ENCODE results near the gene FAM3A.
A peak's percentile ranks its signal among the peaks of the same experiment; 100 is the strongest.

The FAM3A gene

GRCh38 chrX:154539077-154539476 is 23.0 kb upstream of the FAM3A start:
- H3K4me3 ChIP-seq (ENCODE audit: low read length) = no peak overlapping the region
- H3K36me3 ChIP-seq (ENCODE audit: control insufficient read depth, low read length) = peaks cover 18% of the 10 kb centered on the region
- H3K4me1 ChIP-seq (ENCODE audit: control insufficient read depth, low read length) = peaks cover 5% of the 10 kb centered on the region
- no peaks in the 10 kb centered on the region for H3F3A ChIP-seq (ENCODE audit: control insufficient read depth, insufficient read depth)
- H3K27ac ChIP-seq (ENCODE audit: low read depth, low read length) = no peak overlapping the region
- no peaks in the 10 kb centered on the region for H3K79me2 ChIP-seq (ENCODE audit: control insufficient read depth, low read length)
- no peaks in the 10 kb centered on the region for H3K9me2 ChIP-seq (replicated peaks; ENCODE audit: control insufficient read depth, low read length)
- no peak overlapping the region for H3K4me2 ChIP-seq (ENCODE audit: low read length)
- TF ChIP-seq EZH2phosphoT487 (IDR thresholded peaks at IDR 0.05; ENCODE audit: borderline replicate concordance, low read length) (no peak), CTCF (IDR thresholded peaks at IDR 0.05; ENCODE audit: low read depth, low read length, poor library complexity, severe bottlenecking) (no peak)
- no peaks in the 10 kb centered on the region for H4K20me1 ChIP-seq (ENCODE audit: control insufficient read depth, insufficient read depth, low read depth, low read length)
- H3K27me3 ChIP-seq (ENCODE audit: control insufficient read depth, low read length) = no peaks in the 10 kb centered on the region
- no peaks in the 10 kb centered on the region for H3K9me3 ChIP-seq (ENCODE audit: control insufficient read depth, insufficient read depth, low read length)

GRCh38 chrX:154535892-154536291 is 19.9 kb upstream of the FAM3A start:
- H3F3A ChIP-seq (ENCODE audit: control insufficient read depth, insufficient read depth) = no peaks in the 10 kb centered on the region
- H3K79me2 ChIP-seq (ENCODE audit: control insufficient read depth, low read length) = no peaks in the 10 kb centered on the region
- H3K4me3 ChIP-seq (ENCODE audit: low read length) = no peak overlapping the region
- no peaks in the 10 kb centered on the region for H3K9me3 ChIP-seq (ENCODE audit: control insufficient read depth, insufficient read depth, low read length)
- no peak overlapping the region for H3K27ac ChIP-seq (ENCODE audit: low read depth, low read length)
- no peak for TF ChIP-seq CTCF (IDR thresholded peaks at IDR 0.05; ENCODE audit: low read depth, low read length, poor library complexity, severe bottlenecking)
- TF ChIP-seq EZH2phosphoT487 (IDR thresholded peaks at IDR 0.05; ENCODE audit: borderline replicate concordance, low read length) = no peak
- H3K4me1 ChIP-seq (ENCODE audit: control insufficient read depth, low read length) = peaks cover 5% of the 10 kb centered on the region
- no peaks in the 10 kb centered on the region for H3K9me2 ChIP-seq (replicated peaks; ENCODE audit: control insufficient read depth, low read length)
- H3K36me3 ChIP-seq (ENCODE audit: control insufficient read depth, low read length) = peaks cover 21% of the 10 kb centered on the region
- no peak overlapping the region for H3K4me2 ChIP-seq (ENCODE audit: low read length)
- H3K27me3 ChIP-seq (ENCODE audit: control insufficient read depth, low read length) = no peaks in the 10 kb centered on the region
- no peaks in the 10 kb centered on the region for H4K20me1 ChIP-seq (ENCODE audit: control insufficient read depth, insufficient read depth, low read depth, low read length)

GRCh38 chrX:154534526-154535322 is 18.7 kb upstream of the FAM3A start:
- no peak overlapping the region for H3K27ac ChIP-seq (ENCODE audit: low read depth, low read length)
- H3K9me2 ChIP-seq (replicated peaks; ENCODE audit: control insufficient read depth, low read length) = no peaks in the 10 kb centered on the region
- H3K79me2 ChIP-seq (ENCODE audit: control insufficient read depth, low read length) = no peaks in the 10 kb centered on the region
- H3F3A ChIP-seq (ENCODE audit: control insufficient read depth, insufficient read depth) = no peaks in the 10 kb centered on the region
- no peaks in the 10 kb centered on the region for H4K20me1 ChIP-seq (ENCODE audit: control insufficient read depth, insufficient read depth, low read depth, low read length)
- no peaks in the 10 kb centered on the region for H3K9me3 ChIP-seq (ENCODE audit: control insufficient read depth, insufficient read depth, low read length)
- H3K36me3 ChIP-seq (ENCODE audit: control insufficient read depth, low read length) = peaks cover 21% of the 10 kb centered on the region
- TF ChIP-seq CTCF (IDR thresholded peaks at IDR 0.05; ENCODE audit: low read depth, low read length, poor library complexity, severe bottlenecking) = peak; percentile 86
- TF ChIP-seq EZH2phosphoT487 (IDR thresholded peaks at IDR 0.05; ENCODE audit: borderline replicate concordance, low read length) = no peak
- H3K27me3 ChIP-seq (ENCODE audit: control insufficient read depth, low read length) = no peaks in the 10 kb centered on the region
- H3K4me2 ChIP-seq (ENCODE audit: low read length) = peak overlapping the region; percentile 19; the same call in 1 of the 2 replicates
- peaks cover 5% of the 10 kb centered on the region for H3K4me1 ChIP-seq (ENCODE audit: control insufficient read depth, low read length)
- H3K4me3 ChIP-seq (ENCODE audit: low read length) = no peak overlapping the region

Data from DOHH2 (cell line).